HG02610 (cell line): Measurements from ENCODE around the gene APBB2.
"Not testable (repeated sequence)": the region's sequence is repeated elsewhere in the genome, so short reads cannot be mapped to it uniquely, and the experiment has no call there.

Source experiments
- ATAC-seq: cut with Tn5 transposase; IDR thresholded peaks from one replicate; pipeline ENCODE4 v1.9.1; 2021; ENCODE audit warnings: mild to moderate bottlenecking, moderate library complexity; ENCODE audit not compliant: unreplicated experiment

APBB2 gene

GRCh38 chr4:41160012-41160789, 54.1 kb downstream of the APBB2 start:
- ATAC-seq = no peak

DNA sequence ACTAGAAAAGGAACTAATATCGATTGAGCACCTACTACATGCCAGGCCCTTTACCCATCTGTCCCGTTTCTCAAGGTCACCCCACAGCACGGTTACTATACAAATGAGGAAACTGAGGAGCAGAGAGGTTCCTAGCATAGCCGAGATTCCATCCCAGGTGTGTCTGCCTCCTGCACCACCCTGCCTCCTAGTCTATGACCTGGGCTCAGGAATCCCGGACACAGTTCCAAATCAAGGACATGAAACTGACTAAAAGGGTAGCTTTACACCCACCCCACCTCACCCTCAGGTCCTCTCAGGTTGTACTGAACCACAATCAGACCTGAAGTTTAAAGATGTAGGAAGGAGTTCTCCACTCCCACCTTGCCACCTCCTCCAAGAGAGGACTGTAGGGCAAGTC, 55.6 kb downstream of the APBB2 start:
- ATAC-seq = no peak

GRCh38 chr4:41158274-41158673, 56.1 kb downstream of the APBB2 start:
- no peak for ATAC-seq

- ATAC-seq = no peak
These were observed 57.3 kb downstream of the APBB2 start for GRCh38 chr4:41157009-41157408.

GRCh38 chr4:41156574-41156973, 57.8 kb downstream of the APBB2 start:
- ATAC-seq = no peak

DNA sequence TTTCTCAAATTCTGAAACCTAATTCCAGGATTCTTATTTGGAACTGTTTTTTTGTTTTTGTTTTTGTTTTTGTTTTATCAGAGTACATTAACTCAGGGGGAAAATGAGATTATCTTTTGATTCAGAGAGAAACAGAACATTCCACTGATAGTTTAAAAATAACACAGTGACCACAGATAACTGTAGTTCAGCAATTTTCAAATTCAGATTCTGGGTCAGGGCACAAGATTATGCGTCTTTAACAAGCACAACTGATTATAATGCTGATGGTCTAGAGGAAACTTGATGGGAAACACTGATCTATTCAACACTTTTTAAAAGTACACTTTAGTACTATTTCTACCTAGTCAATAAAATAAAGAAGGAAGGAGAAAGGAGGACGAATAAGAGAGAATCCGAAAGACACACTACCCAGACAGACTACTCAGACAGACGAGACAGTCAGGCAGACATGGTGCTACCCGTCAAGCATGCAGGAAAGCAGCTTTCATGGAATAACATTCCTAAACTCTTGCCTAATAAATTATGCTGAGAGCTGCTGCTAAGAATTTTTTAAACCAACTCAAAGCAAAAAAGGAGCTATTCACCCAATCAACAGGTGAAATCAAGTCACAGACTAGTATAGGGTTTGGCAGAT, 59.0 kb downstream of the APBB2 start:
- no peak for ATAC-seq

DNA sequence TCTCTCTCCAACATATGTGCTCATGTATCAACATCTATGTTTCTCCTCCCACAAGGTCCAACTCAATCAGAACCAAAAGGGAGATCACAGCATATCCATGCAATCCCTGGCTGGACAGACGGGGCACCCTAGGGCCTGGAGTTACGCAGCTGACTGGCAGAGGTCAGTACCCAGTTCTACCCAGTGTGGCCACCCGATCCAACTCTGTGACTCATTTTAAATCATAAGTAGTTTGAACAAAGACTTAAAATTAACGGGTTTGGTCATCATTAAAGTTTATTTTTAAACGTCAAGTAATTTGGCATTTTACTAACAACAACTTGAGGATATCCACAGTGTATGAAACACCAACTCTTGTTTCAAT, 59.5 kb downstream of the APBB2 start:
- no peak for ATAC-seq

GRCh38 chr4:41154010-41154813, 60.1 kb downstream of the APBB2 start:
- ATAC-seq = no peak

DNA sequence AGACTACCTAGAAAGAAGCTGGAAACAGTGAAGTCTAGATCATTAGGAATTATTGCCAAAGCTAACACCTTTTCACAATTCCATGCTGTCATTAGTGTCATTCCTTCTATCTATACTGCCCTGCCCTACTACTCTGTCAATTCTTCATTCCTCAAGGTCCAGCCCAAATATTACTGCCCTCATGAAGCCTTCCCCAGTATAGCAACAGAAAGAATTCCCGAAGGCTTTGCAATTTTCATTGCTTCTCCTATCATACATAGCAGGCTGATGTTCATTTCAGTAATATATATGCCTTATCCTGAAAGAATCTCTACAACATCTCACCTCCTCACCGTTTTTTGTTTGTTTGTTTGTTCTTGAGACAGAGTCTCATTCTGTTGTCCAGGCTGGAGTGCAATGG, 63.9 kb downstream of the APBB2 start:
- ATAC-seq = no peak

DNA sequence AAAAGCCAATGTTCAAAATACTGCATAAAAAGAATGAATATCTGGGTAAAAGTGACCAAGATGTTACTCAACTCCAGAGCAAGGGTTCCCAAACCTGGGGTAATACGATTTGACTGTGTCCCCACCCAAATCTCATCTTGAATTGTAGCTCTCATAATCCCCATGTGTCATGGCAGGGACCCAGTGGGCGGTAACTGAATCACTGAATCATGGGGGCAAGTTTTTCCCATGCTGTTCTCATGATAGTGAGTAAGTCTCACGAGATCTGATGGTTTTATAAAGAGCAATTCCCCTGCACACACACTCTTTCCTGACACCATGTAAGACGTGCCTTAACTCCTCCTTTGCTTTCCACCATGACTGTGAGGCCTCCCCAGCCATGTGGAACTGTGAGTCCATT, 64.8 kb downstream of the APBB2 start:
- not testable (repeated sequence) for ATAC-seq

DNA sequence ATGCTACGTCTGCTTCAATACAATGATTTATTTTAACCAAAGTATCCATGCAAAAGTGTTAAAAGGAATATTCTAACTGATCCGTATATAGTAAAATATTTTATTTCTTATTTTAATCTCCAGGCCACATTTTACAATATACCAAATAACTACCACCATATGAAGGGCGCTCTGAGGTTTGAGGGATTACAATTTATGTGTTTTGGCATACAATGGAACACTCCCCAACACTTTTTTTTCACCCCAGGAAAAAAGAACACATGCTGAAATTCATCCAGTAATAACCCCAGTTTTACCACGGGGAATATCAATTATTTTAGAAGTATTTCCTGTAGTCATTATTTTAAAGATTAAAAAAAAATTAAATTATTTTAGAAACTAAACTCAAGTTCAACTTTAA, 65.4 kb downstream of the APBB2 start:
- no peak for ATAC-seq

DNA sequence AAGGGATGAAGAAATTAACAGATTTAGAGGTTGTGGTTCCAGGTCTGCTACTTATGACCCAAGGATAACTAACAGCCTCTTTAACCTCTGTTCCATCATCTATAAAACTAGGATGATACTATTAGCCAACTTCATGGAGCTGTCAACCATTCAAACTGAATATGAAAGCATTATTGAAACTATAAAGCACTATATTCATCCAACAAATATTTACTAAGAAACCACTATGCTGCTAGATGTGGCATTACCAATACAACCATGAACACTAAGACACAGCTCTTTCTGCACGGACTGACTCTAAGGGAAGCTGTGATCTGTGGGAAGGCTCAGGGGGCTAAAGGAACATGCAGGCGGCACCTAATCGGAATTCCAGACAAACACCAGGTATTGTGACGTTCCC, 66.0 kb downstream of the APBB2 start:
- ATAC-seq = no peak

GRCh38 chr4:41147570-41147969, 66.8 kb downstream of the APBB2 start:
- ATAC-seq = not testable (repeated sequence)

- ATAC-seq = no peak
These were observed 67.4 kb downstream of the APBB2 start for GRCh38 chr4:41146716-41147506.

DNA sequence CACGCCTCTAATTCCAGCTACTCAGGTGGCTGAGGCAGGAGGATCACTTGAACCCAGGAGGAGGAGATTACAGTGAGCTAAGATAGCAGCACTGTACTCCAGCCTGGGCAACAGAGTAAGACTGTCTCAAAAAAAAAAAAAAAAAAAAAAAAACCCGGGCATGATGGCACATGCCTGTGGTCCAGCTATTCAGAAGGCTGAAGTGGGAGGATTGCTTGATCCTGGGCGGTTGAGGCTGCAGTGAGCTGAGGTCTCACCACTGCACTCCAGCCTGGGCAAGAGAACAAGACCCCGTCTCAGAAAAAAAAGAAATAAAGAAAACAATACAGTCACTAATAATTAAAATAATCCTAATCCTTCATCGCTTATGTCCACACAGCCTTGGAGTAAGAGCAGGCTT, 68.1 kb downstream of the APBB2 start:
- no peak for ATAC-seq

- ATAC-seq = no peak
These were observed 68.7 kb downstream of the APBB2 start for GRCh38 chr4:41145571-41146078.

DNA sequence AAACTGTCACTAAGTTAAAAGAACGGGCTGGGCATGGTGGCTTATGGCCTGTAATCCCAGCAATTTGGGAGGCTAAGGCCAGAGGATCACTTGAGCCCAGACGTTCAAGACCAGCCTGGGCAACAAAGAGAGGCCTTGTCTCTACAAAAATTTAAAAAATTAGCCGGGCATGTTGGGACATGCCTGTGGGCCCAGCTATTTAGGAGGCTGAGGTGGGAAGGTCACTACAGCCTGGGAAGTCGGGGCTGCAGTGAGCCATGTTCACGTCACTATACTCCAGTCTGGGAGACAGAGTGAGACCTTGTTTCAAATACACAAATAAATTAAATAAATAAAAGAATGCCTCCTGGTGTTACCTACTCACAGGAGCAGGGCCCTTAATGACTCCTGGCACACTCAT, 69.5 kb downstream of the APBB2 start:
- no peak for ATAC-seq

DNA sequence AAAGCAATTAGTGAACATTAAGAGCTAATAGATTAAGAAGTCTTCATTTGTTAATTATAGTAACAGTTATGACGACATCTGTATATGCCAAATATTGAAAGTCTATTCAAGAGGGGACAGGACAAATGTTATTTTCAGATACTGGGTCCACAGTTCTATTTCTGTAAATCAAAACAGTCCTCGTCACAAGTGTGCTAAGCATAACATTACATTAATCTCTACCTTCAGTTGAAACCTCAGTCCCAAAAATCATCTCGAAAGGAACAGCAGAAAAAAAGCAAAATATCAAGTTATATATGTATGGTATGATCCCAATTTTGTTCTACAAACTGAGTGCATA, 70.3 kb downstream of the APBB2 start:
- ATAC-seq = no peak

GRCh38 chr4:41143311-41144039, 70.9 kb downstream of the APBB2 start:
- ATAC-seq = no peak
